GM06990 (cell line): ENCODE measurements around the gene FRAS1.

Experiments used
- DNase-seq: peaks from one replicate; pipeline ENCODE4 v3.0.0-alpha.2; 2011; ENCODE audit not compliant: insufficient read length; ENCODE audit errors: extremely low read depth
- H3K27me3 ChIP-seq: replicated peaks from 2 replicates; pipeline ENCODE4 v1.6.0; 2011; ENCODE audit warnings: low read length; ENCODE audit not compliant: control insufficient read depth, insufficient read depth
- H3K36me3 ChIP-seq: 2 replicates; pipeline ENCODE4 v1.5.1; 2011; ENCODE audit warnings: low read length; ENCODE audit not compliant: control insufficient read depth, insufficient read depth
- H3K4me3 ChIP-seq: replicated peaks from 2 replicates; pipeline ENCODE4 v1.5.1; 2011; ENCODE audit warnings: low read depth, mild to moderate bottlenecking, control low read depth, low read length
- TF ChIP-seq, protein P1 (sequence below): IDR thresholded peaks from 2 replicates; pipeline ENCODE4 v1.5.1; 2011; ENCODE audit warnings: low read length, control low read depth, mild to moderate bottlenecking, inconsistent platforms; ENCODE audit not compliant: insufficient read depth, poor library complexity, severe bottlenecking

Gene FRAS1

DNA sequence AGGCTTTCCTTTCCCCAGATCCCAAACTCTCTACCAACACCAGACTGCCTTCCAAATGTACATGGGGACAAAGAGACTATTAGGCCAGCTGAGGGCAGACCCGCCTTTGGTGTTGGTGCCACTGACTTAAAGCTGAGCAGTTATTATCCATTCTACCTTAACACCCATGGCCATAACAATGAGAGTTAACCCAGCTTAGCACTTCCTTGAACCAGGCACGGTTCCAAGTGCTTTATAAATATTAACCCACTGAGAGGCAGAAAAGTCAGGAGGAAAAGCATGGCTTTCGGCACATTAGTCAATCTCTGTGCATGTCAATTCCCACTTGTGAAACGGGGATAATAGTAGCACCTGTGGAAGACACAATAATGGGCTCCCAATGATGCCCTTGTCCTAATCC, 251.4 kb downstream of the FRAS1 start:
- DNase-seq = no peak
- Histone ChIP-seq H3K36me3 (no peaks in the 10 kb centered on the region), H3K4me3 (no peak overlapping the region), H3K27me3 (no peaks in the 10 kb centered on the region)
- TF ChIP-seq, protein P1, sequence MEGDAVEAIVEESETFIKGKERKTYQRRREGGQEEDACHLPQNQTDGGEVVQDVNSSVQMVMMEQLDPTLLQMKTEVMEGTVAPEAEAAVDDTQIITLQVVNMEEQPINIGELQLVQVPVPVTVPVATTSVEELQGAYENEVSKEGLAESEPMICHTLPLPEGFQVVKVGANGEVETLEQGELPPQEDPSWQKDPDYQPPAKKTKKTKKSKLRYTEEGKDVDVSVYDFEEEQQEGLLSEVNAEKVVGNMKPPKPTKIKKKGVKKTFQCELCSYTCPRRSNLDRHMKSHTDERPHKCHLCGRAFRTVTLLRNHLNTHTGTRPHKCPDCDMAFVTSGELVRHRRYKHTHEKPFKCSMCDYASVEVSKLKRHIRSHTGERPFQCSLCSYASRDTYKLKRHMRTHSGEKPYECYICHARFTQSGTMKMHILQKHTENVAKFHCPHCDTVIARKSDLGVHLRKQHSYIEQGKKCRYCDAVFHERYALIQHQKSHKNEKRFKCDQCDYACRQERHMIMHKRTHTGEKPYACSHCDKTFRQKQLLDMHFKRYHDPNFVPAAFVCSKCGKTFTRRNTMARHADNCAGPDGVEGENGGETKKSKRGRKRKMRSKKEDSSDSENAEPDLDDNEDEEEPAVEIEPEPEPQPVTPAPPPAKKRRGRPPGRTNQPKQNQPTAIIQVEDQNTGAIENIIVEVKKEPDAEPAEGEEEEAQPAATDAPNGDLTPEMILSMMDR = no peak

DNA sequence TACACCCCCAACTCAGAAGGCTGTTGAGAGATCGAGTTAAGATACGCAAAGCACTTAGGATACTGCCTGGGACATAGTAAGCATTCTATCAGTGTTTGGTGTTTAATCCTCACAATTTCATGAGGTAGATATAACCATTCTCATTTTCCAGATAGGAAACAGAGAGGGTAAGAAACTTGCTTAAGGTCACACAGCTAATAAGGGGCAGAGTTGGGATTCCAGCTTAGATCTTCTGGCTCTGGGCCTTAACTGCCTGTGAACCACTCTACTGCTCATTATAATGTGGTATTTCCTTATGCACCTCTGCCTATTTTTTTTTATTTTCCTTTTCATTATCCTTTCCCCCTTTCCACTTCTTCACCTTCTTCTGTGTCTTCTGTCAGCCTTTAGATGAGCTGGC, 252.2 kb downstream of the FRAS1 start:
- no peak for DNase-seq
- Histone ChIP-seq H3K4me3 (no peak overlapping the region), H3K36me3 (no peaks in the 10 kb centered on the region), H3K27me3 (no peaks in the 10 kb centered on the region)
- TF ChIP-seq, protein P1 = no peak

DNA sequence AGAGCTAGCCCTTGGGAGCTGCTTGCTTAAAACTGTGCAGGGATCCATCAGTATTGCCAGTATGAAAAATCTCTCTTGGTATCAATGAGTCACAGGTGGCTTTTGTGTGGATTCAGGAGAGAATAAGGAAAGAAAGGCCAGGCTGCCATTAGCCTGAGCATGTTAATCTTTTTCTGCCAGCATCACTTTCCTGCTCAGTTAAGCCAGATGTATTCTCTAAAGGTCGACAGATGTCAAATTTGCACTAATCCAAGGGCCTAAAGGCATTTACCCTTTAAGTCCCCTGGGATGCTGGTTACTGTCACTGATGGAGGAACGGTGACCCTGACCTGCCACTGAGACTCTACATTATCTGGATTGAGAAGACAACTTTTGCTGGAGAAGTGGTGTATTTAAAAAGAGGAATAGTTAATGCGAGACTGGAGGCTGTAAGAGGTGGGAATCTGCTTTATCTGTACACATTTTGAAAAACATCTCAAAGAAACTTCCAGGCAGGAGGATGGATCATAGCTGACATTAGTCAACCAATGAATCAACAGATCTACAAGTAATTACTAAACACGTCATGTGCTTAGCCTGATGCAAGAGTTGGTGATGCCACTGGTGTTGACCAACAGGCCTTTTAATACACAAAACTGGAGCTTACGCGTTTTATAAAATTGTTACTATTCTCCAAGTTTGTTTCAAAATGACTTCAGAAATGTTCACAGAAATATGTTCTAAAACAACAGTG, 253.1 kb downstream of the FRAS1 start:
- DNase-seq = no peak
- no peaks in the 10 kb centered on the region for H3K27me3 ChIP-seq
- H3K36me3 ChIP-seq = no peaks in the 10 kb centered on the region
- no peak overlapping the region for H3K4me3 ChIP-seq
- TF ChIP-seq, protein P1 = no peak

DNA sequence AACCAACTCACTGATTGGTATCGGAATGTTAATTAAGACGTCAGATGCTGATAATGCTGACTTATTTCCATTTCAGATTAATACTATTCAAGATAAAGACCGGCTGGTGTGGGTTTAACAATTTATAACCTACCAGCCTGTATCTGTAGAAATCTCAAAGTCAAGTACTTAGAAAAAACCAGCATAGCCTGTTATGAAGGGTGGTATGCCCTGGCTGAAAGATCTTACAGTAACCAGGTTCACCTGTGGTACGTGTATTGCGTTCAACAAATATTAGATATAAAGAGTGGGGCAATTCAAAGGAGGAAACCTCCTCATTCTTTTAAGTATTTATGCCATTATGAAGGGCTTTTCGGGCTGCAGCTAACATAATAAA, 253.6 kb downstream of the FRAS1 start:
- no peaks in the 10 kb centered on the region for H3K27me3 ChIP-seq

DNA sequence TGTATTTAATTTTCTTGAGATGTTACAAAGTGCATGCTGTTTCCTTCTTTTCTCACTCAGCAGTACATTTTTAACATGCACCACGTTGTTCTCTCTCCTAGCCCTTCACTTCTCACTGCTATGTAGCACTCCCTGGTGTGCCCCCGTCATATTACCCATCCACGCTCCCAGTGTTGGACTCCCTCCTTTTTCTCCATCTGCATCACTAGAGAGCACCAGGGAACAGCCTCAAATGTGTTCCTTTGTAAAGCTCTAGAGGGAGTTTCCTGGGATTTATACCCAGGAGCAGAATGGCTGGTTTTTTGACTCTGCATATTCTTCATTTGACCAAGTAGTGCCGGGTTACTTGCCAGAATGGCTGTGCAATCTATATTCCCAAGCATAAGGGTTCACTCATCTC, 254.2 kb downstream of the FRAS1 start:
- DNase-seq = no peak
- TF ChIP-seq, protein P1 = no peak
- Histone ChIP-seq H3K4me3 (no peak overlapping the region), H3K27me3 (no peaks in the 10 kb centered on the region), H3K36me3 (no peaks in the 10 kb centered on the region)

More for the DNA sequence above, 253.6 kb downstream of the FRAS1 start:
- Histone ChIP-seq H3K36me3 (no peaks in the 10 kb centered on the region), H3K4me3 (no peak overlapping the region)
- no peak for DNase-seq
- TF ChIP-seq, protein P1 = no peak
